ENCODE measurements around the gene KPNA1. TPM values are rescaled to one million over a fixed set of nuclear protein-coding genes. Genes with fewer than 3 reads are reported as not detected.
"Not testable (repeated sequence)": the region's sequence is repeated elsewhere in the genome, so short reads cannot be mapped to it uniquely, and the experiment has no call there.

The KPNA1 gene
- total RNA-seq, 2 donors from 2014 or later = 47.4 to 60.4 TPM

DNA sequence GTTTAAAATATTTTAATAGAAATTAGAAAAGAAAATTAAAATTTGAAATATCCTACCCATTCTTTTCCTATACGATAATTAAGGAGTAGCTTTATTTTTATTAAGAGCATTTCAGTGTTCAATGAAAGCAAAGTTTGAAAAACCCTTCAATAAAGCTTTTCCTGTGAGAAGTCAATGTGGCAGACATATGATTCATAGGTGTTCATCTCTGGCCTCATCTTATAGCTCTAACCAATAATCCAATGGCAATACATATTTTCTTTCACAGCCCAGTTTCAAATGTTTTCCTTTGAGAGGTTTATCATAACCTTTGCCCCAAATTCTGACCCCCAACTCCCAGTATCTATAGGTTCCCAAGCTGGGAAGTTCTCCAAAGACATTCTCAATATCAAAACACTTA, 8.3 kb downstream of the KPNA1 start:
- H3K27me3 ChIP-seq = no peaks in the 10 kb centered on the region
- no peak for DNase-seq
- no peak for TF ChIP-seq CTCF (IDR thresholded peaks at IDR 0.05)
- H3K36me3 ChIP-seq = no peaks in the 10 kb centered on the region
- no peak overlapping the region for H3K9ac ChIP-seq (ENCODE audit: low read depth in 2 of 2, low read length in 2 of 2)
- intact Hi-C loops (cut with DNase I) = no loop called here
- no peaks in the 10 kb centered on the region for H3K4me1 ChIP-seq
- no peak overlapping the region for H3K27ac ChIP-seq
- no peak overlapping the region for H3K4me3 ChIP-seq
- H3K9me3 ChIP-seq = no peaks in the 10 kb centered on the region

DNA sequence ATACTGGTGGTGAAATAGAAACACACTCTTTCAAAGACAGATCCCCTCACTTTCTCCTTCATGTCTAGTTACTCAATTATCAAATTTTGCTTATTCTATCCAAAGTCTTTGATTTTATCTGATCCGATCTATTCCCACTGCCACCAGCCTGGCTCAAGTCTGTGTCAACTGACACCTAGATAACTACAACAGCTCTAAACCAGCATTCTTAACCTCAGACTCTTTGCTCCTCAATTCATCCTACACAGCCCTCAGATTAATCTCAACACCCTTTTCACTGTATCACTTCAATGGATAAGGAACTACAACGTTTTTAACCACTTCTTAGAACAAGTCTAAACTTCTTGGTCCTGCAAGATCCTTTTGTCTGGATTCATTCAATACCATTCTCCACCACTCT, 9.1 kb downstream of the KPNA1 start:
- H3K9ac ChIP-seq (ENCODE audit: low read depth in 2 of 2, low read length in 2 of 2) = no peak overlapping the region
- no peaks in the 10 kb centered on the region for H3K36me3 ChIP-seq
- no peaks in the 10 kb centered on the region for H3K9me3 ChIP-seq
- H3K27me3 ChIP-seq = no peaks in the 10 kb centered on the region
- no peaks in the 10 kb centered on the region for H3K4me1 ChIP-seq
- no peak for DNase-seq
- H3K27ac ChIP-seq = no peak overlapping the region
- intact Hi-C loops (cut with DNase I) = no loop called here
- H3K4me3 ChIP-seq = no peak overlapping the region
- TF ChIP-seq CTCF (IDR thresholded peaks at IDR 0.05) = no peak

- H3K4me1 ChIP-seq = no peaks in the 10 kb centered on the region
- H3K9ac ChIP-seq (ENCODE audit: low read depth in 2 of 2, low read length in 2 of 2) = no peak overlapping the region
- no peak for TF ChIP-seq CTCF (IDR thresholded peaks at IDR 0.05)
- no peaks in the 10 kb centered on the region for H3K9me3 ChIP-seq
- H3K4me3 ChIP-seq = no peak overlapping the region
- H3K27me3 ChIP-seq = no peaks in the 10 kb centered on the region
- DNase-seq = no peak
- H3K36me3 ChIP-seq = no peaks in the 10 kb centered on the region
- no peak overlapping the region for H3K27ac ChIP-seq
- intact Hi-C loops (cut with DNase I) = no loop called here
These were observed 11.8 kb downstream of the KPNA1 start for GRCh38 chr3:122502941-122503340.

- Histone ChIP-seq H3K36me3 (no peaks in the 10 kb centered on the region), H3K4me3 (no peak overlapping the region), H3K9ac (ENCODE audit: low read depth in 2 of 2, low read length in 2 of 2) (no peak overlapping the region), H3K4me1 (no peaks in the 10 kb centered on the region), H3K27ac (no peak overlapping the region), H3K27me3 (no peaks in the 10 kb centered on the region), H3K9me3 (no peaks in the 10 kb centered on the region)
- no peak for DNase-seq
- TF ChIP-seq CTCF (IDR thresholded peaks at IDR 0.05) = no peak
- intact Hi-C loops (cut with DNase I) = no loop called here
These were observed 12.6 kb downstream of the KPNA1 start for GRCh38 chr3:122502139-122502538.

DNA sequence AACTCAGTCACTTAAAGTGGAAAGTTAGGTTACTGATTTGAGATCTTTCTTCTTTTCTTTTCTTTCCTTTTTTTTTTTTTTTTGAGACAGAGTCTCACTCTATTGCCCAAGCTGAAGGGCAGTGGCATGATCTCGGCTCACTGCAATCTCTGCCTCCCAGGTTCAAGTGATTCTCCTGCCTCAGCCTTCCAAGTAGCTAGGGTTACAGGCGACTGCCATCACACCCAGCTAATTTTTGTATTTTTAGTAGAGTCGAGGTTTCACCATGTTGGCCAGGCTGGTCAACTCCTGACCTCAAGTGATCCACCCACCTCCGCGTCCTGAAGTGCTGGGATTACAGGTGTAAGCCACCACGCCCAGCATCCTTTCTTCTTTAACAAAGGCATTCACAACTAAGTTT, 13.8 kb downstream of the KPNA1 start:
- H3K36me3 ChIP-seq; H3K27ac ChIP-seq; H3K27me3 ChIP-seq; H3K4me1 ChIP-seq; H3K4me3 ChIP-seq; H3K9me3 ChIP-seq; intact Hi-C loops (cut with DNase I); H3K9ac ChIP-seq (ENCODE audit: low read depth in 2 of 2, low read length in 2 of 2); DNase-seq: not testable (repeated sequence)

GRCh38 chr3:122498152-122498551, 16.6 kb downstream of the KPNA1 start:
- H3K4me1 ChIP-seq = no peaks in the 10 kb centered on the region
- no peaks in the 10 kb centered on the region for H3K9me3 ChIP-seq
- no peak overlapping the region for H3K4me3 ChIP-seq
- H3K9ac ChIP-seq (ENCODE audit: low read depth in 2 of 2, low read length in 2 of 2) = no peak overlapping the region
- DNase-seq = no peak
- peaks cover 4% of the 10 kb centered on the region for H3K36me3 ChIP-seq
- TF ChIP-seq CTCF (IDR thresholded peaks at IDR 0.05) = no peak
- H3K27me3 ChIP-seq = no peaks in the 10 kb centered on the region
- H3K27ac ChIP-seq = no peak overlapping the region
- intact Hi-C loops (cut with DNase I) = no loop called here
